GM21576 (cell line): ENCODE data around the gene ZNF74.
"Not testable (repeated sequence)": the region's sequence is repeated elsewhere in the genome, so short reads cannot be mapped to it uniquely, and the experiment has no call there.

Experiments
- ATAC-seq: cut with Tn5 transposase; IDR thresholded peaks from one replicate; pipeline ENCODE4 v1.9.1; 2021; ENCODE audit warnings: mild to moderate bottlenecking, moderate library complexity; ENCODE audit not compliant: unreplicated experiment

The ZNF74 gene

GRCh38 chr22:20374130-20374529, 19.8 kb upstream of the ZNF74 start:
- ATAC-seq = not testable (repeated sequence)

DNA sequence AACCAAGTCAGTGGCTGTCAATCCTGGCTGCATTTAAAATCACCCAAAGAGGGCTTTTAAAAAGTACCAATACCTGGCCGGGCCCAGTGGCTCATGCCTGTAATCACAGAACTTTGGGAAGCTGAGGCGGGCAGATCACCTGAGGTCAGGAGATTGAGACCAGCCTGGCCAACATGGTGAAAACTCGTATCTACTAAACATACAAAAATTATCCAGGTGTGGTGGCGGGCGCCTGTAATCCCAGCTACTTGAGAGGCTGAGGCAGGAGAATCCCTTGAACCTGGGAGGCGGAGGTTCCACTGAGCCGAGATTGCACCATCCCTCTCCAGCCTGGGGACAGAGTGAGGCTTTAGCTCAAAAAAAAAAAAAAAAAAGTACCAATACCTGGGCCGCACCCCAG, 17.7 kb upstream of the ZNF74 start:
- not testable (repeated sequence) for ATAC-seq

GRCh38 chr22:20376983-20377382, 17.0 kb upstream of the ZNF74 start:
- ATAC-seq = not testable (repeated sequence)

- no peak for ATAC-seq
Measured at GRCh38 chr22:20378110-20378509, 15.8 kb upstream of the ZNF74 start.

DNA sequence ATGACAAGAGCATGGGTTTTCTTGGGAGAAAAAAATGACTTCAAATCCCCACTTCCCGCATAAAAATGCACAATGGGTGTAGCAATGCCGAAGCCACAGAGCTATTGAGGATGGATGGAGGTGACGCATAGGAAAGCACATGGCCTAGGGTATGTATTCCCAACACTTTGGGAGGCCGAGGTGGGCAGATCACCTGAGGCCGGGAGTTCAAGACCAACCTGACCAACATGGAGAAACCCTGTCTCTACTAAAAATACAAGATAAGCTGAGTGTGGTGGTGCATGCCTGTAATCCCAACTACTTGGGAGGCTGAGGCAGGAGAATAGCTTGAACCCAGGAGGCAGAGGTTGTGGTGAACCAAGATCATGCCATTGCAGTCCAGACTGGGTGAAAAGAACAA, 15.3 kb upstream of the ZNF74 start:
- not testable (repeated sequence) for ATAC-seq

DNA sequence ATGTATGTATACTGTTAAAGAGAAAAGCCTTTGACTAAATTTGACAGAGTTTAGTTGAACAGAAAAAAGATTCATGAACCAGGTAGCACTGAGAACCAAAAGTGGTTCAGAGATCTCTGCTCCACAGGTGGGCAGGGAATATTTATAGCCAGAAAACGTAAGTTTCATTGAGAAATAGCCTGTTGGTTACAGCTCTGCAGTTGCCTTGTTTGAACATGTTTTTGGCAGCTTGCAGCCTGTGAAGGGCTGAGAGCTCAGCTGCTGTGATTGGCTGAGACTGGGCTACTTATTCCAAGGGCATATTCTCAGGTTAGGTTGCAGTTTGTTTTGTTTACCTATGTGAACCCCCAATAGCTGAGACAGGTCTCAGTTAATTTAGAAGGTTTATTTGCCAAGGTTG, 13.5 kb upstream of the ZNF74 start:
- ATAC-seq = no peak

- ATAC-seq = no peak
Measured at GRCh38 chr22:20383538-20383937, 10.4 kb upstream of the ZNF74 start.

DNA sequence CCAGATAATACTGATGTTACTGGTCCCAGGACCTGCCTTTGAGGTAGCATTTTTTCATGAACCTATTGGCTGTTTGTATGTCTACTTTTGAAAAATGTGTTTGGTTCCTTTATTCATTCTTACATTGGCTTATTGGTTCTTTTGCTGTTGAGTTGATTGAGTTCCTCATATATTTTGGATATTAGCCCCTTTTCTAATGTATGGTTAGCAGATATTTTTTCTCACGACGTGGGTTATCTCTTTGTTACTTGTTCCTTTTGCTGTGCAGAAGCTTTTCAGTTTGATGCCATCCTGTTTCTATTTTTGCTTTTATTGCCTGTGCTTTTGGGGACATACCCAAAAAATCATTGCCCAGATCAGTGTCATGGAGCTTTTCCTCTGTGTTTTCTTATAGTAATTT, 9.8 kb upstream of the ZNF74 start:
- no peak for ATAC-seq

DNA sequence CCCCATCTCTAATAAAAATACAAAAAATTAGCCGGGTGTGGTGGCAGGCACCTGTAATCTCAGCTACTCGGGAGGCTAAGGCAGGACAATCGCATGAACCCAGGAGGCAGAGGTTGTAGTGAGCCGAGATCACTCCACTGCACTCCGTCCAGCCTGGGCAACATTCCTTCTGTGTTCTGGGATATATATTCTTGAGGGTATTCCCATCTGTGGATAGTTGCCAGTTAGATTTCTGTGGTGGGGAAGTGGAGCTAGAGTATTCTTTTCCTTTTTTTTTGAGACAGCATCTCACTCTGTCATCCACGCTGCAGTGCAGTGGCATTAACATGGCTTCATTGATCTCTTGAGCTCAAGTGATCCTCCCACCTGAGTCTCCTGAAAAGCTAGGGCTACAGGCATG, 9.1 kb upstream of the ZNF74 start:
- no peak for ATAC-seq

DNA sequence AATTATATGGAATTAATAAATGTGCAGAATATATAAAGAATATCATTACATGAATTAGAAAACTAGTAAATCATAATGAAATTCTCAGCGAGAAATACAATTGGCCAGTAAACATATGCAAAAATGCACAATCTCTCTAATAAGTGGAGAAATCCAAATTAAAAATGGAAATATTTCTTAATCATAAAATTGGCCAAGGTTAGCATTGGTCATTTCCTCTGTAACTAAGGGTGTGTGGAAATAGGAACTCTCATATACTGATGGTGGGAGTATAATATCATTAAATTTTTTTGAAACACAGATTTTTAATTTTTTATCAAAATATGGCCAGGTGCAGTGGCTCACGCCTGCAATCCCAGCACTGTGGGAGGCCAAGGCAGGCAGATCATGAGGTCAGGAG, 7.6 kb upstream of the ZNF74 start:
- ATAC-seq = no peak

- ATAC-seq = no peak
Measured at GRCh38 chr22:20386972-20387371, 7.0 kb upstream of the ZNF74 start.

DNA sequence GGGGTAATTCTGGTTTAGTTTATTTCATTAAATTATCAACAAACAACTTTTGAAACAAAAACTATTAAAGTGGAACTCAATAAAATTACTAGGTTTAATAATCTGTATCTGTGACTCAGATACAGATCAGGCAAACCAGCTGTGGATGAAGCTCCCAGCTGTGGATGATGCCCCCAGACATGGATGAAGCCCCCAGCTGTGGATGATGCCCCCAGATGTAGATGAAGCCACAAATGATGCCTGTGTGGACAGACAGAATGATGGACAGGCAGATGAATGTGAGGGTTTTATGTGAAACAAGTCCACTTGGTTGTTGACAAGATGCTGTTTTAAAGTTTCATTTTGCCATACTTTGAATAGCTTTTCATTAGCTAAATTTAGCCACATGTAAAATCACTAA, 5.8 kb upstream of the ZNF74 start:
- ATAC-seq = no peak

- no peak for ATAC-seq
Measured at GRCh38 chr22:20389288-20389687, 4.7 kb upstream of the ZNF74 start.

GRCh38 chr22:20390394-20390907, 3.5 kb upstream of the ZNF74 start:
- ATAC-seq = no peak

GRCh38 chr22:20391222-20391621, 2.7 kb upstream of the ZNF74 start:
- ATAC-seq = no peak

DNA sequence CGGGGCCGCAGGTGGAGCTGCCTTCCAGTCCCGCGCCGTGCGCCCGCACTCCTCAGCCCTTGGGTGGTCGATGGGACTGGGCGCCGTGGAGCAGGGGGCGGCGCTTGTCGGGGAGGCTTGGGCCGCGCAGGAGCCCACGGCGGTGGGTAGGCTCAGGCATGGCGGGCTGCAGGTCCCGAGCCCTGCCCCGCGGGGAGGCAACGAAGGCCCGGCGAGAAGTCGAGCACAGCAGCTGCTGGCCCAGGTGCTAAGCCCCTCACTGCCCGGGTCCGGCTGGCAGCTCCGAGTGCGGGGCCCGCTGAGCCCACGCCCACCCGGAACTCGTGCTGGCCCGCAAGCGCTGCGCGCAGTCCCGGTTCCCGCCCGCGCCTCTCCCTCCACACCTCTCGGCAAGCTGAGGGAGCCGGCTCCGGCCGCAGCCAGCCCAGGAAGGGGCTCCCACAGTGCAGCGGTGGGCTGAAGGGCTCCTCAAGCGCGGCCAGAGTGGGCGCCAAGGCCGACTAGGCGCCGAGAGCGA, 1.5 kb upstream of the ZNF74 start:
- not testable (repeated sequence) for ATAC-seq

DNA sequence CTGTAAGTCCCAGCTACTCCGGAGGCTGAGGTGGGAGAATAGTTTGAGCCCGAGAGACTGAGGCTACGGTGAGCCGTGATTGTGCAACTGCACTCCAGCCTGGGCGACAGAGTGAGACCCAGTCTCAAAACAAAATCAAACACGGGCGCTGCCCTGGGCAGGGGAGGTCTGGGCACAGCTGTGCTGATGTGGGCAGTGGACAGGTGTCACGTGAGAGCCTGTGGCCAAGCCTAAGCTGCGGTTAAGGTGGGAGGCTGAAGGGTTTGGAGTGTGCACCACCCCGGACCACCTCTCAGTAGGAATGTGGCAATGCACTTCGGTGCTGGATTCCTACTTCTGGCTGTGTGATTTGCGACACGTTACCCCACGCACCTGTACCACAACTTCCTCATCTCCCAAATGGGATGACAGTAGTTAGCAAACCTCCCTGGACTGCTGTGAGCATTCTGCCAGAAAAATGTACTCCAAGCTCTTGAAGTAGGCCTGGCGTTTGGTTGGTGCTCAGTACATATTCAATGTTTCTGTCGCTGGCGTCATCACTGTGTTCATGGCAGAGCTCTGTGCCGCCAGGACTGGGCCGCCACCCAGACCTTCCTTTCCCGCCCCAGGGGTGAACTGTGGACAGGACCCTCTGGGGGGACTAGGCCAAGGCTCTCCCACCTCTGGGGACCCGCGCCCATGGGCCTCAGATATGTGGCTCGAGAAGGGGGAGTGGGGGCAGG, 807 bp upstream of the ZNF74 start:
- no peak for ATAC-seq

DNA sequence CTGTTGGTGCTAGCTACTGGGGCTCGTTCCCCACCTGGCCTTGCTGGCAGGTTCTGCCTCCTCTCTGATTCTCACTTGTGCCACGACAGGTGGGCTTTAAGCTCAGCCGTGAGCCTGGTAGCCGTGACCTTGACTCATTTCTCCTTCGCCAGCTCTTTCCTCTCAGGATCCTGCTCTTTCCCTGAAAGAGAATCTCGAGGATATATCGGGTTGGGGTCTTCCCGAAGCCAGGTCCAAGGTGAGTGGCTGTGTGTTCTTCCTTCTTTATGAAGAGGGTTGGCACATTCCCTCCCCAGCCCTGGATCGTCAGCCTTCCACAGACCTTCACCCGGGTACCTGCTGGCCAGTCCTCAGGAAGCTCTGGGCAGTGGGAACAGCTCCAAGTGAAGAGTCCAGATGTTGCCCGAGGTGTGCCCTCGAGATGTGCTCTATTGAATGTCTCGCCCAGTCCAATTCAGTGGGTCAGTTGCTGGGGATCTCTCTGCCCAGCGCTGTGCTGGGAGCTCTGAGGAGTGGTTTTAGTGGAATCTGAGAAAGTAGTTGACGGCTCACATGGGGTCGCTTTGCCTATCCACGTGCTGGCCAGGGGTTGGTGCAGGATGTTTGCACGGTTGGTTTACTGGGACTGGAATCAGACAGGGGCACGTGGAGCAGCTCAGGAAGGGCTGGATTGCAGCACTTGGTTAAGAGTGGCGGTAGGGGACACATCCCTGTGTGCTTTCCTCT, 1.4 kb downstream of the ZNF74 start:
- ATAC-seq = no peak

GRCh38 chr22:20395907-20396287, 1.9 kb downstream of the ZNF74 start:
- ATAC-seq = no peak

DNA sequence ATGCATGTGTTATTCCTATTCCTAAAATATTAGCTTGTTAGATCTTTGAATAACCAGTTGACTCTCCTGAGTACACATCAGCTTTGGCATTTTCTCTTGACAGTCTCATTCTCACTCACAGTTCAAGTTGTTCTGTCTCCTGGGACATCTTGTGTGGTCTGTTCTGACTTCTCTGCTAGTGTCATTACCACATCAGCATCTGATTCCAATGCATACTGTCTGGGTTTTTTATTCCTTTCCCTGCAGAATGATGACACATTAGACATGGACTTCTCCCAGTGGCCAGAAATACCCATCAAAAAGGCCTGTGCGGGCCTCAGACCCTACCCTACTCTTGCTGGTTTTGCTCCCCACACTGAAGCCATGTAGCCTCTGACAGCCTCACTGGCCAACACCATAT, 2.7 kb downstream of the ZNF74 start:
- no peak for ATAC-seq

DNA sequence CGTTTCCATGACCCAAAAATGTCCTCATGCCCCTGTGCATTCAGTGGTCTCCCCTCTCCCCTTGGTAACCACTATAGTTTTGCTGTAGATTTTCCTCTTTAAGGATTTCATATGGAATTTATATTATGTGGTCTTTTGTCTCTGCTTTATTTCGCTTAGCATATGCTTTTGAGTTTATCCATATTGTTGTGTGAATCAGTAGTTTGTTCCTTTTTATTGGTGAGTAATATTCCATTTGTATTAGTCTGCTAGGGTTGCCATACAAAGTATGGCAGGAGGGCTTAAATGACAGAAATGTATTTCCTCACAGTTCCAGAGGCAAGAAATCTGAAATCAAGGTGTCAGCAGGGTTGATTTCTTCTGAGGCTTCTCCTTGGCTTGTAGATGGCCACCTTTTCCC, 3.5 kb downstream of the ZNF74 start:
- ATAC-seq = no peak

DNA sequence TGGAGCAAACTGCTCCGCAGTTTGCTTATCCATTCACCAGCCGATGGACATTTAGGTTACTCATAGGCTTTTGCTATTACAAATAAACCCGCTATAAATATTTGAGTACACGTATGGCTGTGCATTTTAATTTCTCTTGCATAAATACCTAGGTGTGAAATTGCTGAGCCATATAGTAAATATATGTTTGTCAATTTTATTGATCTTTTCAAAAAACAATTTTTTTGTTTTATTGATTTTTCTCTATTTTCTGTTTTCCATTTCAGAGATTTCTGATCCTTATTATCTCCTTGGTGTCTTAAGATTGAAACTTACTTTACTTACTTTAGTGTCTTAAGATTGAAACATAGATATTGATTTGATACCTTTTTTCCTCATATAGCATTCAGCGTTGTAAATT, 4.5 kb downstream of the ZNF74 start:
- ATAC-seq = no peak
